Cardiac muscle cell (in vitro differentiated cells and primary cell): ENCODE results near the gene NOVA2. TPM values are rescaled to one million over a fixed set of nuclear protein-coding genes. Genes with fewer than 3 reads are reported as not detected.

Source experiments
- DNase-seq, 2 donors: peaks; one replicate each; pipeline versions ENCODE4 v3.0.0 to v3.0.0-alpha.2; 2010 to 2017; ENCODE audit warnings: low read depth in 1 of 2, low spot score in 1 of 2
- H3K27ac ChIP-seq: fragments of 200-600 bp; sonication (generic); 2 replicates; pipeline ENCODE4 v1.5.1; 2016
- H3K27me3 ChIP-seq: fragments of 200-600 bp; sonication (generic); 2 replicates; pipeline ENCODE4 v1.6.0; 2016; ENCODE audit warnings: control low read depth
- H3K36me3 ChIP-seq: fragments of 200-600 bp; sonication (generic); 2 replicates; pipeline ENCODE4 v1.5.1; 2016; ENCODE audit warnings: control low read depth
- H3K4me1 ChIP-seq: fragments of 200-600 bp; sonication (generic); 2 replicates; pipeline ENCODE4 v1.8.1; 2017; ENCODE audit warnings: low read depth, mild to moderate bottlenecking, mixed run types
- H3K4me3 ChIP-seq: fragments of 200-600 bp; sonication (generic); 2 replicates; pipeline ENCODE4 v1.5.1; 2016; ENCODE audit warnings: mild to moderate bottlenecking
- H3K9me3 ChIP-seq: fragments of 200-600 bp; sonication (generic); 2 replicates; pipeline ENCODE4 v1.5.1; 2017; ENCODE audit warnings: low read depth, mild to moderate bottlenecking, control low read depth
- polyA plus RNA-seq: library from polyadenylated mRNA; unstranded; fragments of >200 nt; fragmentation: Nextera tagmentation; extraction: Ambion mirVana; gene quantifications from 2 replicates; pipeline ENCODE4 v1.2.1, GENCODE V29; 2016
- total RNA-seq: library from RNA; depleted of rRNA; stranded (reverse); fragments of >200 nt; gene quantifications from 2 replicates; pipeline ENCODE4 v1.2.3, GENCODE V29; 2016
- TF ChIP-seq, protein P1 (sequence below): IDR thresholded peaks from 2 replicates; pipeline ENCODE4 v1.5.1; 2012; ENCODE audit warnings: low read depth, mild to moderate bottlenecking, low read length

Gene NOVA2
- total and polyA plus RNA-seq, 2 experiments from 2014 or later, result 0.17 to 0.71 TPM

DNA sequence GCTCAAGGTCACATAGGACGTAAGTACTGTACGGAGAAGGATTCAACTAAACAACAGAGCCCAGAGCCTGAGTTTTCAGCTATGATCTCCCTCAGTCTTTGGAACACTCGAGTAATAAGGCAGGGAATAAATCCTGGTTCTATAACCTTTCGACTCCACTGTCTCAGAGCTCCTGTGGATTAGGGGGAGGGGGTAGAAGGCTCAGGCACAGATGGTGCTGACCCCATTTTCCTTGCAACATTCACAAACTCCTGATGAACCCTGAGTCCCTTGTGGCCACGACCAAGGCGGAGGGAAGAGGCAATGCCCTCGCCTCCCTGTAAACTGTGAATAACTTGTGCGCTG is 21.4 kb downstream of the NOVA2 start:
- no peaks in the 10 kb centered on the region for H3K4me1 ChIP-seq
- no peak overlapping the region for H3K27ac ChIP-seq
- DNase-seq, result no peak
- H3K27me3 ChIP-seq, result peaks cover 7% of the 10 kb centered on the region
- TF ChIP-seq, protein P1, sequence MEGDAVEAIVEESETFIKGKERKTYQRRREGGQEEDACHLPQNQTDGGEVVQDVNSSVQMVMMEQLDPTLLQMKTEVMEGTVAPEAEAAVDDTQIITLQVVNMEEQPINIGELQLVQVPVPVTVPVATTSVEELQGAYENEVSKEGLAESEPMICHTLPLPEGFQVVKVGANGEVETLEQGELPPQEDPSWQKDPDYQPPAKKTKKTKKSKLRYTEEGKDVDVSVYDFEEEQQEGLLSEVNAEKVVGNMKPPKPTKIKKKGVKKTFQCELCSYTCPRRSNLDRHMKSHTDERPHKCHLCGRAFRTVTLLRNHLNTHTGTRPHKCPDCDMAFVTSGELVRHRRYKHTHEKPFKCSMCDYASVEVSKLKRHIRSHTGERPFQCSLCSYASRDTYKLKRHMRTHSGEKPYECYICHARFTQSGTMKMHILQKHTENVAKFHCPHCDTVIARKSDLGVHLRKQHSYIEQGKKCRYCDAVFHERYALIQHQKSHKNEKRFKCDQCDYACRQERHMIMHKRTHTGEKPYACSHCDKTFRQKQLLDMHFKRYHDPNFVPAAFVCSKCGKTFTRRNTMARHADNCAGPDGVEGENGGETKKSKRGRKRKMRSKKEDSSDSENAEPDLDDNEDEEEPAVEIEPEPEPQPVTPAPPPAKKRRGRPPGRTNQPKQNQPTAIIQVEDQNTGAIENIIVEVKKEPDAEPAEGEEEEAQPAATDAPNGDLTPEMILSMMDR, result no peak
- no peaks in the 10 kb centered on the region for H3K9me3 ChIP-seq
- no peaks in the 10 kb centered on the region for H3K36me3 ChIP-seq
- no peak overlapping the region for H3K4me3 ChIP-seq

DNA sequence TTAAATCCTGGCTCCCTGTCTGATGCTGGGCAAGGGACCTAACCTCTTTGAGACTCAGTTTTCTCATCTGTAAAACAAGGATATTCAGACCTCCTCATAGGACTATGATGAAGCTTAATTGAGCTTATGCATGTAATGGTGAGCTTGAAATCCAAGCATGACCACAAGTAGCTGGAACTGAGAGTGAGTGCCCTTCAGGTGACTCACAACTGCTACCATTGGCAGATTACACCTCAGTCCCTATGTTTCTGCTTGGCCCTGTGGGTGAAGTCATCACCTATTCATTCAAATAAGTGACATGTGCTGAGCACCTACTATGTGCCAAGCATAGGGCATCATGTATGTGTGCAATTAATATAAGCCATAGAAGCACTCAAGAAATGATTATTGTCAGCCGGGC is 25.7 kb downstream of the NOVA2 start:
- DNase-seq, result no peak
- no peak overlapping the region for H3K27ac ChIP-seq
- H3K9me3 ChIP-seq, result no peaks in the 10 kb centered on the region
- H3K4me3 ChIP-seq, result no peak overlapping the region
- H3K36me3 ChIP-seq, result no peaks in the 10 kb centered on the region
- TF ChIP-seq, protein P1, result no peak
- peaks cover 7% of the 10 kb centered on the region for H3K27me3 ChIP-seq
- H3K4me1 ChIP-seq, result no peaks in the 10 kb centered on the region

DNA sequence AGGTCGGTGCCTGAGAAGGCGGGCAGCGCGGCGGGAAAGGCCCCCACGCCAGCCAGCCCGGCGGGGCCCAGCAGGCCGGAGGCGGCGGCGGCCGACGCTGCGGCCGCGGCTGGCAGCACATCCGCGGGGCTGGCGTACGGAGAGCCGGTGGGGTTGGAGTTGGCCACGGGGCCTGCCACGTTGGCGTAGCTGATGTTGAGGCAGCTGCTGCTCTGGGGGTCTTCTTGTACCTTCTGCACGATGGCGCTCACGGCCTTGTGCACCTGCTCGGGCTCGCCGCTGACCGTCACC is 33.2 kb downstream of the NOVA2 start:
- Histone ChIP-seq H3K27me3 (peaks cover 5% of the 10 kb centered on the region), H3K27ac (no peak overlapping the region), H3K4me3 (no peak overlapping the region), H3K4me1 (no peaks in the 10 kb centered on the region), H3K9me3 (no peaks in the 10 kb centered on the region), H3K36me3 (no peaks in the 10 kb centered on the region)
- DNase-seq, result no peak
- TF ChIP-seq, protein P1, result no peak

DNA sequence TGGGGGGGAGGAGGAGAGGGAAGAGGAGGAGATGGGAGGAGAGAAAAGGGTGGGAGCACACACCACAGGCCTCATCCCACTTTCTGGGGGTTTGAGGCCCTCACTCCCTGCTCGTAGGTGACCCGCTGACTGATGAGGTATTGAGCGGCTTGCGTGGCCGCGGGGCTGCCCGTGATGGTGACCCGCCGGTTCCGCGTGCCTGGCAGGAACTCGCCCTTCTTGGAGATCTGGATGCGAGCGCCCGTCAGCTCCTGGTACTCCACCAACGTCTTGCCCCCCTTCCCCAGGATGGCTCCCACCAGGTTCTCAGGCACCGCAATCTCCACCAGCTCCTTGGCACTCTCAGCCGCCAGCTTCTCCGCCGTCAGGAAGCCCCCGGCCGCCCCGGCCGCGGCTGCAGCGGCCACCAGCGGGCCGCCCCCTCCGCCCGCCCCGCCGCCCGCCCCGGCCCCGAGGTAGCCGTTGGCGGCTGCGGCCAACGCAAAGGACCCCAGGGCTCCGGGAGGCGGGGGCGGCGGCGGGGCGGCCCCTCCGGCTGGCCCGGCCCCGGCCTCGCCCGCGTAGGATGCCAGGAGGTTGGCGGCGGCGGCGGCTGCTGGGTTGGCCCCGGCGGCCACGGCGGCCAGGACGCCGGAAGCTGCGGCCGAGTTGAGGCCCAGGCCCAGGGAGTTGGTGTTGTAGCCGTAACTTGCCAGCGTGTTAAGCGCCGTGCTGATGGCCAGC is 33.7 kb downstream of the NOVA2 start:
- Histone ChIP-seq H3K27ac (no peak overlapping the region), H3K9me3 (no peaks in the 10 kb centered on the region), H3K36me3 (no peaks in the 10 kb centered on the region), H3K4me3 (no peak overlapping the region), H3K27me3 (peaks cover 8% of the 10 kb centered on the region), H3K4me1 (no peaks in the 10 kb centered on the region)
- DNase-seq, result no peak
- TF ChIP-seq, protein P1, result no peak

DNA sequence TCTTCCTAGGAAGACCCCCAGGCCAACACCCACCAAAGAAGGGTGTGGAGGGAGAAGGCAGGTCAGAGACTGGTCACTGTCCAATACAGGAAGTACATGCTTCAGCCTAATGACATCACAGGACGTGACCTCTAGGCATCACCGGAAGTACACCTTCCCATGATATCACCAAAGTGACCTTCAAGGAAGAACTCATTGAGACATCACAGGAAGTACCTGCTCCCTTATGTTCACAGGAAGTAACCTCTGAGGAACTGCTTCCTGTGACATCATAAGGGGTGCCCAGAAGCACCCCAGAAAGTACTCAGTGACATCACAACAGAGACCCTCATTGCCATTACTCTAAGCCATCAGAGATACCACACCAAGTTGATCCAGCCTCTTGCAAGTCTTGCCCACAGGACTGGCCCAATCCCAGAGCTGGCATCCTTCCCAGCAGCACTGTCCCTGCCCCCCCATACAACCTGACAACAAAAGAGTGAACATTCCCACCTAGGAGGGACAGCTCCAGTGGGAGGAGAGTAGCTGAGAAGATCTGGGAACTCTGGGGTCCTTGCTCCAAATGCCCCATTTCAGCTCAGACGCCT is 34.8 kb downstream of the NOVA2 start:
- no peaks in the 10 kb centered on the region for H3K4me1 ChIP-seq
- no peaks in the 10 kb centered on the region for H3K9me3 ChIP-seq
- peaks cover 16% of the 10 kb centered on the region for H3K27me3 ChIP-seq
- H3K36me3 ChIP-seq, result no peaks in the 10 kb centered on the region
- TF ChIP-seq, protein P1, result no peak
- H3K27ac ChIP-seq, result no peak overlapping the region
- H3K4me3 ChIP-seq, result no peak overlapping the region
- DNase-seq, result no peak
